Daoy (cell line): ENCODE data around the gene SPON1. TPM values are rescaled to one million over a fixed set of nuclear protein-coding genes. Genes with fewer than 3 reads are reported as not detected.

Source experiments
- DNase-seq: peaks from one replicate; pipeline ENCODE4 v3.0.0-alpha.2; 2015; ENCODE audit warnings: low read depth
- total RNA-seq: library from RNA; depleted of rRNA; stranded (reverse); fragments of >200 nt; shearing (Covaris generic); gene quantifications from 2 replicates; pipeline ENCODE4 v1.2.3, GENCODE V29; 2014

Gene SPON1
- total RNA-seq, 1 experiment from 2014 or later, result 0.11 TPM

DNA sequence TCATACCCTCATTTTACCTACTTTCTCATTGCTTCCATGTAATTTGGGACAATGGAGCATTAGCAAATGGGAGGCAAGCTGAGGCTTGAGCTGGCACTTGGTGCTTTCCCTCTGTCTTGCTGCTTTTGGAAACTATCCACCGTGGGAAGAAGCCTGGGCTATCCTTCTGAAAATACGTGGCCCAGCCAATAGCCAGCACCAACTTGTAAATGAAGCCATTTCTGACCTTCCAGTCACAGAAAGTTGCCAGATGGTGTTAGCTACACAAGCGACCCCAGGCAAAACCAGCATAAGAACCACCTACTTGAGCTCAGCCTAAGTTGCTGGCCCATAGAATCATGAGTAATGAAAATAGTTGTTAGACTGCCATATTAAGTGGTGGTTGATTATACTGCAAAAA is 18.5 kb upstream of the SPON1 start:
- DNase-seq, result no peak

DNA sequence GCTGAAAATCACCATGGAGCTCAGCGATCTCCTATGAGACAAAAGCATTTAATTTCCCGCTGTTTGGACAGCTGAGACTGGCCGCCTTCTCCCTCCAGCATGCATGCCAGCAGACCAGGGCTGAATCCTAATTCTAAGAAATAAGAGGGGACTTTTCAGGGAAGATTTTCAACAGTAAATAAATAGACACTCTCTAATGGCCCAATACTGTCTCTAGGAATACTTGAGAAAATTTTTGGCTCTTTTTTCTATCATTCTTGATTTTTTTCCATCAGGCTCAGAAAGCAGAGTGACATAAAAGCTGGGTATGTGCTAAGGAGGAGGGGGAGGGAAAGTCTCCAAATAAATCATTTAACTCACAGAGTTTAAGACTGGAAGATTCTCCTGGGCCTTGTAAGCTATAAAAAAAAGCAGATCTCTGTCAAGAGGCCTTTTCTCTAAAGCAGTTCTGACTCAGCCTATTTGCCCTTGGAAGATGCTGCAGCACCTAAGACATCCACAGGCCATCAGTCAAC is 17.6 kb upstream of the SPON1 start:
- DNase-seq, result no peak

DNA sequence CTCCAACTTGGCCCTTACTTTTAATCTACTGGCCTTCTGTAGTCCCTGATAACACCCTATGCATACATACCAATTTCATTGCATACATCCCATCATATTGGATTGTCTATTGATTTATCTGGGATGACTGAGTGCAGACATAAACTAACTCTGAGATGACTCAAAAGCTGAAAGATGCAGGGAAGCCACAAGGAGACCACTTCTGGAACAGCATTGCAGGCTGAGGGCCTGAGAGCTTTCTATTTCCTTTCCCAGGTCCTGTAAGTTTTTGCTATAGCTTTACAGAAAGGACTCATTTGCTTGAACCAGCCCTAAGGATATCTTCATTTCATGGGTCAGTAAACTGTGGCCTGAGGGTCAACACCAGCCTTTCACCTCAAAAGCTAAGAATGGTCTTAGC is 15.1 kb upstream of the SPON1 start:
- DNase-seq, result no peak

DNA sequence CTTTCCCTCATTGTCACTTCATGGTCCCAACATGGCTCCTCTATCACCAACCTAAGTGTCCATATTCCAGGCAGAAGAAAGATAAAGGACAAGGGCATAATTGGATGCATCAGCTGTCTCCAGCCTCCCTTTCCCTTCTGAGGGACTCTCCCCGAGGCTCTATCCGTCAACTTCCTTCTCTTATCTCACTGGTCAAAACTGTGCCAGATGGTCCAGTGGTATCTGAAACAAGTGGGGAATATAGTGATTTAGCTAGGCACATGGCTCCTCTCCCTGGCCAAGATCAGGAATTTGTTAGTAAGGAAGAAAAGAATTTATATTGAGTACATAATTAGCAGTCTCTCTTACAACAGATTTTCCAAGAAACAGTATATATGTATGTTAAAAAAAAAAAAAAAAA is 12.6 kb upstream of the SPON1 start:
- peak; percentile 28 for DNase-seq

DNA sequence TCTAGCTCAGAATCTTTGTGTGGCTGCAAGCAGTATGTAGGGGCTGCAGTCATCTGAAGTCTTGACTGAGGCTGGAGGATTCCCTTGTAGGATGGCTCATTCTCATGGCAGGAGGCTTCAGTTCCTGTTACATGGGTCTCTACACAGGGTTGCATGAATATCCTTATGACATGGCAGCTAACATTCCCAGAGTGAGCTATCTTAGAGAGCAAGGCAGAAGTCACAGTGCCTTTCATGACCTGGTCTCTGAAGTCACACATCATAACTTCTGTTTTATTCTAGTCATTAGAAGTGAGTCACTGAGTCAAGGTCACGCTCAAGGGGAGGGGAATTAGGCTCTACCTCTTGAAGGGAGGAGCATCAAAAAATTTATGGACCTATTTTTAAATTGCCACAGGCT is 10.3 kb upstream of the SPON1 start:
- no peak for DNase-seq

DNA sequence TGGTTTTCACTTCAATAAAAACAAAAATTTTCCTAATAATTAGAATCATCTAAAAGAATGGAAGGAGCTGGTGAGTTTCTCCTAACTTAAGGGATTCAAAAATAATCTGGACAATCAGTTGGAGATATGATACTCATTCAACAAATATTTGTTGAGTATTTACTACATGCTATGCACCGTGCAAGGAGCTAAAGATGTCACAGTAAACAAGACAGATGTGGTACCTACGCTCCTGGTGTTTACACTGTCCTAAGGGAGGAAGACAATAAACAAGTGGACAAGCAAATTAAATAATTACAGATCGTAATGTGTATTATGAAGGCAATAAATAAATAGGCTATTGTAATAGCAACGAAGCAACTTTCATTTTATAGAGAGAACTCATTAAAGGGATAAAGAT is 9.9 kb upstream of the SPON1 start:
- no peak for DNase-seq

DNA sequence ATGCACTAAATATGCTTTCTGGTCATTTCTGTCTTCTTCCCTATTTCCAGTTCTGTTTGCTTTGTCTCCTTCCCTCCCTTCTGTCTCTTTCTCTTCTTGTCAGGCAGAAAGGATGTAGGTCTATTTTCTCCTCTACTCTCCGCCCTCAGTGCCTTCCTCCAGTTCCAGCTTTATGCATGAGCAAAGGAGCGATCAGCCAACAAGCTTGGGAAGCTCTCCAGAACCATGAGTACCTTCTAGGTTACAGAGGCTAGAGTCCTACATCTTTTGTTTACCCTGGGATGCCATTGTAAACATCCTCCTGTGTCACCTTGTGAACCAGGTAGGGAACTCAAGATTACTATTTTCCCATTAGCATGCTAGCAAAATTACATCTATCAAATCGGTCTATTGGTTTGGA is 7.9 kb upstream of the SPON1 start:
- DNase-seq, result no peak

DNA sequence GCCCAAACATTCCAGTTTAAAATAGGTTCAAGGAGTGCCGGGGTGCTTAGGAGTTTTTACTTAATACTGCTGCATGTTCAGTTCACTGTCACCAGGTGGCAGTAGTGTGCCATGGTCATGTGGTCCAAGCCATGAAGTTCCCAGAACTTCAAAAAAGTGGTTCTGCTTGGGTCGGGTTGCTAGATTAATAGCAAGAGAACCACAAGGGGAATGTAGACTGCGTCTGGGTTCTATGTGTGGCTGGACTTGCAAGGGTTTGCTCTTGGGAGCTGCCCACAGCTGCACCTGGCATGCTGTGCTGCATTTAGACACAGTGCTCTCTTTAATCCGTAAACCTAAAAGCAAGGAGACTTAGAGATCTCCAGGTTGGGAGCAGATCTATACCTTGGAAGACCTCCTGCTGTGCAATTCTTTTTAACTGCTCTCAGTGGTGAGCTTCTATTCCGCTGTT is 6.5 kb upstream of the SPON1 start:
- peak; percentile 68 for DNase-seq

DNA sequence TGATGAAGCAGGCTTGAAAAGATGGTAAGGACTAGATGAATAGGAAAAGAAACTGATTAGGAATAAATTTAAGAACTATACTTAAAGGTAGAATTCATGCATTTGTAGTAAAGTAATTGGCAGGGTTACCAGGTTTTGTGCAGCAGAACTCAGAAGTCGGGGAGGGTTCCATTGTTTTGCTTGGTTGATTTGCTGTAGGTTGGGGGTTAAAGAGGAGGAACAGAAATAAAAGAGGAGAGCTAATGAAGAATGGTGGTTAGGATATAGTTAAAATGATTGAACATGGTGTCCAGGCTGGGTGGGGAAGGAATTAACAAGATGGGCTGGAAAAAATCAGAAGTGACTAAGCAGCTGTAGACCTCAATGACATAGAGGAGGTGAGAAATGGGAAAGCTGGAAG is 5.5 kb upstream of the SPON1 start:
- DNase-seq, result no peak

DNA sequence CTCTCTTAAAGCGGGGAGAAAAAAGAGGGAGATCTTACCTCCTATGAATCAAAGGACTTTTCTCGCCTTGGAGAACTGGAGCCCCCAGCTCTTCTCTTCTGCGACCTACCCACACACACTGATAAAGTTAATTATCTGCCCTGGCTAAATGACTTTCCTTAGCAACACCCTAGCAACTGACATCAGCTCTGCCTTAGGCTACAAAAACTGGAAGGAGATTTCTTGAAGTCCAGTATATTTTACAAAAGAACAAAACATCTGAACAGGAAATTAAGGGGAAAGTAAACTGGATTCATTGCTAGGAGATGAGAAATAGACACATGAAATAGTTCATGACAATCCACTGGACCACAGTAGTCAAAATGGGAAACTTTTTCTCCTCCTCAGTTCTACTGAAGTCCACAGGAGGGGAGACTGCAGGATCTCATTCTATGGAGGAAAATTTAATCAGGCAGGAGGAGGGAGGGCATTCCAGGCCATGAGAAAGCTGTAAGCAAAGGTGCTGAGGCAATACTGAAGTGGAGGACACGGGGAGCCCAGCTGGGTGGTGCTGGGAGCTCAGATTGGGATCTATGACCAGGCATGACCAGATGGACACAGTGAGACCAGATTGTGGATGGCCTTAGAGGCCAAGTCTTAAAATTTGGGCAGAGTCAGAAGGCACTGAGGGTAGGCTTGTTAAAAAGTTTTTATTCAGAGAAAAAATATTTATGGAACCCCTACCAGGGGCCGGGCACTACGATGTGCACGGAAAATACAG is 3.7 kb upstream of the SPON1 start:
- no peak for DNase-seq

DNA sequence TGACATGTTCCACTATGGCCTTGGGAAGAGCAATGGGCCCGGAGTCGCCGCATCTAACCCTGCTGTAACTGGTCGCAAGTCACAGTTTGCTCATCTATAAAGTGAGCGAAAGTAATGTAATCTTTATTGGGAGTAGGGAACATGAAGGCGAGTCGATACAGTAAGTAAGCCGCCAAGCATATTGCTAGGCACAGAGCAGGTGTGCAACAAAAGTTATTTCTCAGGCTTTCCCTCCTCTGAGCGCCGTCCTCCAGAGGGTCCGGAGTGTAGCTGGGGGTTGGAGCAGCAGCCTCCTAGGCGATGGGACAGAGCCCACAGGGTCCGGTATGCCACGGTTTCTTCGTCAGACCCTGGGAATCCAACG is 343 bp upstream of the SPON1 start:
- DNase-seq, result no peak

DNA sequence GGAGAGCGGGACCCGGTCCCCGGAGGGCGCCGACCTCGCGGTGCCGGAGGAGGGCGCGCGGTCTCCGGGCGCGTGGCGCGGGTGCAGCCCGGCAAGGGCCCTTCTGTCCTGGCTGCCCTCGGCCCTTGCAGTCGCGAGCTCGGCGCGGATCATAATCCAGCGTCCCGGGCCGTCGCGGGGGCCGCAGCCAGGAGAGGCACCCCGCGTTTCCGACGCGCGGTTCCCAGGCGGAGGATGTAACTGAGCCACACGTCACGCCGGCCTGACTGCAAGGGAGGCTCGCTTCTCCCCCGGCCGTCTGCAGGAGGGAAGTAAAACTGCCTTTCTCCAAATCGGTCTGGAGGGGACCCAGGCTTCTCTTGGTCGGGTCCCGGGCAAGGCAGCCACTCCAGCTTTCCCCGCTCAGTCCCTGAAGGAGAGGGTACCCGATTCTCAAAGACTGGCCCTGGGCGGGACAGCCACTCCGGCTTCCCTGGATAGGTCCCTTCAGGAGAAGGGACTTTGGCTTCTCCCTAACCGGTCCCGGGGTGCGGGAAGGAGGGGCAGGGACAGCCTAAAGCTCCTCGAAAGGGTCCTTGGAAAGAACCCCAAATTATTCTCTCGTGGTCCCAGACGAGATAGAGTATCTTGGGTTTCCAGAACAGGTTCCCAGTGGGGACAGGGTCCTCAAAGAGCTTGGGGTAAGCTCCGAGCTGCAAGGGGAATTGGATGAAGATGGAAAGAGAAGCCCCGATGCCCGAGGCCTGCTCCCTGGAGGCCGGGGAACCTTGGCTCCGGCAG is 836 bp downstream of the SPON1 start:
- DNase-seq, result no peak

DNA sequence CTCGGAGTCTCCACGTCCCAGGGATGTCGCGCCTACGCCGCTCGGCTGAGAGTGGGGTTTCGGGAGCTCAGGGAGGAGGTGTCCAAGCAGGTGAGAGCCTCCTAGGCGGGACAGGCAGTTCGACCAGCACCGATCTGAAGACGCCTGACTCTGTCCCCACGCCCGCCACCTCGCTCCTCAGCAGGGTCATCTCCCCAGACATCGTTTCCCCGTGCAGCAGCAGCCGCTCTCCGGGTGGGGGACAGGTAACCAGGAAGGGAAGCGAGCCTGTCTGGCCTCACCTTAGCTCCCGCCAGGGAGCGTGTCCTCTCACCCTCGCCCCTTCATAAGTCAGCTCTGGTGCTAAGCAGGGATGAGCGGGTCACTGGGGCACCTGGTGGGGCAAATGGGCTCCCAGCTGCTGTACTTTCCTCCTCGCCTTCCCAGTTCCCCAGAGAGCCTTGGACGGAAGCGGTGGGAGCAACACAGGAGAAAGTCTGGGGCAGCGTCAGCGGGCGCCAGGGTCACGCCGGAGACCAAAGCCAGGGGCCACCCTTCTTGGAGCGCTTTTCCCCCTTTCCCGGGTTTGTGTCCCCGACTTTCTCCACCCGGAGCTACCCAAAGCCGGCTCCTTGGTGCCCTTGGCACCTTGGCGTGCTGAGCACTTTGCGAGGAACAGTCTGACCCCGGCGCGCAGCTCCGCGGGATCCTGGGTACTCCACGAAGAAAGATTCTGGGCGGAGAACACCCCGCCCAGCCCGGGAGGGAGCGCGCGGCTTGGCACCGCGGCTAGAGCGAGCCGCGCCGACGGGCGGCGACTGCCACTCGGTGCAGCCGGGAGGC is 1.6 kb downstream of the SPON1 start:
- DNase-seq, result no peak

DNA sequence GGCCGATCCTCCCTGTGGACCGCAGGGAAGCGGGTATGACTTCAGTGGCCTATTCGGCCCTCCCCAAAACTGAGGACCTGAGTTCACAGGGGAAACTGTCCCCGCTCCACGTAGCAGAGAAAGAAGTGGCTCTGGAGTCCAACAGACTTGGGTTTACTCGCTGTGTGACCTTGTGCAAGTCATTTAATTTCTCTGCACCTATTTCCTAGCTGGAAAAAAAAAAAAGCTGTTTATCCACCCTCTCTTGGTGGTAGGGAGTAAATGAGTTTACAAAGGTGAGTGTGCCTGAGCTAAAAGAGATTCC is 2.2 kb downstream of the SPON1 start:
- no peak for DNase-seq

DNA sequence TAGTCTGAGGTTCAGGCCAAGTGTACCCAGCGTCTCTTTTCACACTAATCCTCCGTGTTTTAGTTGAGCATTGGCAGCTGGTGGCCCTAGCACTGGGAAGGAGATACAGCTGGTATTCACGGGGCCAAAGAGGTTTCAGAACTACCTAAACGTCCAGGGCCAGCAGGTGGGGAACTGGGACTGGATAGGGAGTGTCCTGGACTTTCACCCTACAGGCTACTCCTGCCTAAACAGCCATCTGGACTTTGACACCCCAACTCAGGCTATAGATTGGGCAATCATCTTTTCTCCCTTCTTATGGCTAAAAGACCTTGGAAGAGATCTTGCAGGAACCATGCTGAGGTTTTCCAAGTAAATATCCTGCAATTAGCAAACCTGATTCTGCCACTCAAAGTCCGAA is 2.8 kb downstream of the SPON1 start:
- DNase-seq, result no peak

DNA sequence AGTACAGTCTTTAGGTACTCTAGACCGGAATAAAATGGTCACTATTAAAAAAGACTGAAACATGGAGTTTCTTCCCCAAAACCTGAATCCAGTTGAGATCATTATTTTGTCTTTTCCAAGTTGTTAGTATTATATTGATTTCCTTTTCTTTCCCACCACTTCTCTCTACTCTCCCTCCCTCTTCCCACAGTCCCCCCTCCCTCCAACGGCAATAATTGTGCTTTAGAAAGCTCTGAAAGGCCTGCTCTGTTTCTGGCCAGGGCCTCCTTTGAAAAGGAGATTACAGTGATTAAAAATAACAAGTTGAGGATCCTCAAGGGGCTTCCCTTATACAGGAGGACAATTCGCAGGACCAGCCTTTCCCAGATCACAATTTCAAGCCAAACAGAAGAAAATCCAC is 3.5 kb downstream of the SPON1 start:
- DNase-seq, result no peak

DNA sequence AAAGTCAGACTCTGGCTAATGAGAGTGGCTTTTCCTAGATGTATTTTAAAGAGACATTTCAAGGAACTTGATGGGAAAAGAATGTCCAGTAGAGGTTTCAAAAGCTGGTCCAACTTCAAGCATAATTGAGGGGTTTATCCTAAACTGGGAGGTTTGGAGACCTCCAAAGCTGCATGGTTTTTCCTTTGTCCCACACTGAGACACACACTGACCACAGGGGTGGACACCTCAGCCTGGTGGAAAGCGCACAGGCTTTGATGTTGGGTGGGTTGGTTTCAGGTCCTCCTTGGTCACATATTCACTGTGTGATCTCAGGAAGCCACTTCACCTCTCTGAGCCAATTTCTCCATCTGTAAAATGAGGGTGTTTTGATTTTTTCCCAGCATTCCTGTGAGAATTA is 4.0 kb downstream of the SPON1 start:
- DNase-seq, result no peak

DNA sequence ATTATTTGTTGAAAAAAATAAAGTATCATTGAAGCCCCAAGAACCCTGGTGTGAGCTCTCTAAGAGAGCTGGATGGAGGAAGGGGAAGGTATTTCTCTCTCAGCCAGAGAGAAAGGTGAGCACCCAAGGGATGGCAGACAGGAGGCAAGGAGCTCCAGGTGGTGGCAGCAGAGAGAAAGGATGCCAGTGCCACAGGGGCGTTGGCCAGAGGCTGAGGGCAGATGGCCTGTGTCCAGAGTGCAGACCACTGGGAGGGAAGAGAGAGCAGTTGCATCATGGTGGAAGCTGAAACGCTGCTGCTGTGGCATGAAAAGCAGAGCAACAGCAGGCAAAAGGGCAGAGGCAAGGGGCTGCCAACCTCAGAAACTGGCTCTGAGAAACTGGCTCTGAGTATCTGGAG is 8.5 kb downstream of the SPON1 start:
- peak; percentile 53 for DNase-seq

DNA sequence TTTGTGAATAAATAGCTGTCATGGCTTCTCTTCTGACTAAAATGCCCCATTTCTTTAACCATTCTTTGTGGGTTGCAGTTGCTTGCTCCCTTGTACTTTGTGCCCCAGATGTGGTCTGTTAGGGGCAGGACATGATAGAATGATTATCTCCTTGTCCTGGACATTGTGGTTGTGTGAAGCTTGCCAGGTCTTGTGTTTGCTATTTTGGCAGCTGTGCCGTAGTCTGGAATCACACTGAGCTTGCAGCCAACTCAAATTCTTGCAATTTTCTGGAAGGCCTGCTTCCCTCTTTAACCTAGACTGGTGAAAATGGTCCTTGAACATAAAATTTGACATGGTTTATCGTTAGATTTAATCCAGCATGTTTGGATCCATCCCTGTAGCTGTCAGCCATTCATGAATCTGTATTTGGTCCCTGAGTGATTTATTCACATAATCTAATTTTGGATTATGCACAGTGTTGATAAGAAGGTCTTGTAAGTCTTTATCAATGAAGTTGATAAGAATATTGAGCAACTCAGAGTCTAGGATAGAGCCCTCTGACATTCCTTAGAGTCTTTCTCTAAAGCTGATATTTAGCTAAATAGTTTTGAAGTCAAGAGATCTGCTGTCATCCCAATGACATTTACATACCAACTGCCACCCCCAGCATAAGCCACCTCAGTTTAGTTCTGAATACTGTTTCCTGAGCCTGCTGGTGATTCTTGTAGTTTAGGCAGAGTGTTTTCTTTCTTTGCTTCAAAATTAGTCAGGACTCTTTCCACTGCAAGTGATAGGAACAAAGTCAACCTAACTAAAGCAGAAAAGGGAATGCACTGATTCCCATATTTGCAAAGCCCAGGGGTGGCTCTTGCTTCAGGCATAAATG is 9.8 kb downstream of the SPON1 start:
- no peak for DNase-seq

DNA sequence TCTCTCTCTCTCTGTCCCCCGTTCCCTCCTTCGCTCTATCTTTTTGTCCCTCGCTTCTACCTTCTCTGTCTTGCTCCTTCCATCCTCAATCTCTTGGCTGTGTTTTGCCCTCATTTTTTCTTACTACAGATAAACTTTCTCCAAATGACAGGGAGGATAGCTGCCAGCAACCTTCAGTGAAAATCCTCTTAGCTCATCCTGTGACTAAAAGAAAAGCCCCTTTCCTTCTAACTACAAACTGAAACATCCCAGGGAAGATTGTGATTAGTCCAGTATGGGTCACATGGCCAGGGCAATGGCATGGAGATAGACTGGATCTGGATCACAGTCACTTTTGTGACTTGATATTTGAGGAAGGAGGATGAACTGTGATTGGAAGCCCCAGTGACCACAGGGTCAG is 10.4 kb downstream of the SPON1 start:
- no peak for DNase-seq

DNA sequence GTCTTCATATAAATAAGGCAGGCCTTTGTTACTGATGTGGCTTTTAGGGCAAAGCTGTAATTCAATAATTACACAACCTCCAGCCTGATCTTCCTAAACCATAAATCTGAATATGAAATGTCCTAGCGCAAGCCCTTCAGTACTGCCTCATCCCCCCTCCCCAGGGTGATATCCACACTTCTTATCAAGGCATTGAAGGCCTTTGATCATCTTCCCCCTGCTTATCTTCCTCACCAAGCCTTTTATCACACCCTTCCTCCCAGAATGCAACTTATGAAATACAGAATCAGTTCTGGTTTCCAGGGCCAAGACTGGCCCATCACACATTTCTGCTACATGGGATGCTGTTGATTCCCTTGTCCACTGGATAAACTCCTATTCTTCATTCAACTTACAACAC is 12.1 kb downstream of the SPON1 start:
- no peak for DNase-seq
